ENCODE data around the gene REXO1.

REXO1 gene

DNA sequence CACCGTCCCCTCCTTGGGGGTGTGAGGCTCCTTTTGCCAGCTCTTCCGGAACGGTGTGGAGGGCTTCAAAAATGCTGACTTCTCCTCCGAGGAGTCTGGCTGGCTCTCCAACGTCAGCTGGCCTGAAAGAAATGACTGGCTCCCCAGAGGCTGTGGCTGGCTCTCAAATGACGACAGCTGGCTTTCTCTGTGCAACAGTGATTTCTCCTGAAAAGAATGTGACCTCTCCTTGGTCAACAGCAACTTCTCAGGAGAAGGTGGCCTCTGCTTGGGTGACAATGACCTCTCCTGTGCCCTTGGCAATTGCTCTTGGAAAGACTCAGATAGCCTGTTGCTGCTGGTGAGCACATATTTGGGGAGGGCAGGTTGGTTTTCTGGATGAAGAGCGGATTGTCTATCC is 65.8 kb downstream of the REXO1 start:
- Histone ChIP-seq H3K27ac (no peak overlapping the region), H3K9ac (no peak overlapping the region), H3K9me3 (ENCODE audit: control insufficient read depth, low read length) (no peaks in the 10 kb centered on the region), H2AFZ (no peak overlapping the region), H3K4me3 (ENCODE audit: low read depth, low read length) (no peak overlapping the region), H3K4me2 (ENCODE audit: low read length) (no peak overlapping the region), H3K36me3 (ENCODE audit: control insufficient read depth, insufficient read depth, low read length) (no peaks in the 10 kb centered on the region), H3K4me1 (no peaks in the 10 kb centered on the region), H3K27me3 (ENCODE audit: control insufficient read depth, insufficient read depth, low read length) (peaks cover 3% of the 10 kb centered on the region), H3K79me2 (no peaks in the 10 kb centered on the region)
- no peak for TF ChIP-seq CTCF (IDR thresholded peaks at IDR 0.05)

- Histone ChIP-seq H3K27me3 (ENCODE audit: control insufficient read depth, insufficient read depth, low read length) (peaks cover 11% of the 10 kb centered on the region), H3K4me1 (no peaks in the 10 kb centered on the region), H3K4me2 (ENCODE audit: low read length) (no peak overlapping the region), H3K27ac (no peak overlapping the region), H3K4me3 (ENCODE audit: low read depth, low read length) (no peak overlapping the region), H3K9me3 (ENCODE audit: control insufficient read depth, low read length) (no peaks in the 10 kb centered on the region), H2AFZ (no peak overlapping the region), H3K36me3 (ENCODE audit: control insufficient read depth, insufficient read depth, low read length) (no peaks in the 10 kb centered on the region), H3K9ac (no peak overlapping the region), H3K79me2 (no peaks in the 10 kb centered on the region)
- TF ChIP-seq CTCF (IDR thresholded peaks at IDR 0.05) = no peak
Observed at GRCh38 chr19:1780272-1780958, 67.9 kb downstream of the REXO1 start.

GRCh38 chr19:1779574-1779973 is 68.7 kb downstream of the REXO1 start:
- H3K27me3 ChIP-seq (ENCODE audit: control insufficient read depth, insufficient read depth, low read length) = peaks cover 14% of the 10 kb centered on the region
- no peaks in the 10 kb centered on the region for H3K79me2 ChIP-seq
- no peak overlapping the region for H3K27ac ChIP-seq
- H3K4me2 ChIP-seq (ENCODE audit: low read length) = no peak overlapping the region
- no peak overlapping the region for H2AFZ ChIP-seq
- H3K4me3 ChIP-seq (ENCODE audit: low read depth, low read length) = no peak overlapping the region
- TF ChIP-seq CTCF (IDR thresholded peaks at IDR 0.05) = no peak
- no peaks in the 10 kb centered on the region for H3K36me3 ChIP-seq (ENCODE audit: control insufficient read depth, insufficient read depth, low read length)
- no peaks in the 10 kb centered on the region for H3K4me1 ChIP-seq
- H3K9me3 ChIP-seq (ENCODE audit: control insufficient read depth, low read length) = no peaks in the 10 kb centered on the region
- no peak overlapping the region for H3K9ac ChIP-seq

DNA sequence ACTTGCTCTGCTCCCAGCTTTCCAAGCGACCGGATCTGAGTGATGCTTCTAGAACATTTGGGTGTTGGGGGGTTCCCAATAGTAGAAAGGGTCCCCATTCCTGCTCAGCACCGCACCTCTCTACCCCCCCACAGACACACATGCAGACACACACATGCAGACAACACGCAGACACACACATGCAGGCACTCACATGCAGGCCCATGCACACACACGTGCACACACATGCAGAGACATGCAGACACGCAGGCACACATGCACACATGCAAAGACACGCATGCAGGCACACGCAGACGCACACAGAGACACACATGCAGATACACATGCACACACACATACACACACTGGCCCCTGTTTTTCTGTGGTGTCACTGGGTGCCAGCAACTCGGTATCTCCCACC is 71.1 kb downstream of the REXO1 start:
- Histone ChIP-seq H3K4me1 (no peaks in the 10 kb centered on the region), H3K4me2 (ENCODE audit: low read length) (no peak overlapping the region), H3K27ac (no peak overlapping the region), H3K9ac (no peak overlapping the region), H3K27me3 (ENCODE audit: control insufficient read depth, insufficient read depth, low read length) (peaks cover 12% of the 10 kb centered on the region), H3K4me3 (ENCODE audit: low read depth, low read length) (no peak overlapping the region), H2AFZ (no peak overlapping the region), H3K79me2 (no peaks in the 10 kb centered on the region), H3K9me3 (ENCODE audit: control insufficient read depth, low read length) (no peaks in the 10 kb centered on the region), H3K36me3 (ENCODE audit: control insufficient read depth, insufficient read depth, low read length) (no peaks in the 10 kb centered on the region)
- no peak for TF ChIP-seq CTCF (IDR thresholded peaks at IDR 0.05)

DNA sequence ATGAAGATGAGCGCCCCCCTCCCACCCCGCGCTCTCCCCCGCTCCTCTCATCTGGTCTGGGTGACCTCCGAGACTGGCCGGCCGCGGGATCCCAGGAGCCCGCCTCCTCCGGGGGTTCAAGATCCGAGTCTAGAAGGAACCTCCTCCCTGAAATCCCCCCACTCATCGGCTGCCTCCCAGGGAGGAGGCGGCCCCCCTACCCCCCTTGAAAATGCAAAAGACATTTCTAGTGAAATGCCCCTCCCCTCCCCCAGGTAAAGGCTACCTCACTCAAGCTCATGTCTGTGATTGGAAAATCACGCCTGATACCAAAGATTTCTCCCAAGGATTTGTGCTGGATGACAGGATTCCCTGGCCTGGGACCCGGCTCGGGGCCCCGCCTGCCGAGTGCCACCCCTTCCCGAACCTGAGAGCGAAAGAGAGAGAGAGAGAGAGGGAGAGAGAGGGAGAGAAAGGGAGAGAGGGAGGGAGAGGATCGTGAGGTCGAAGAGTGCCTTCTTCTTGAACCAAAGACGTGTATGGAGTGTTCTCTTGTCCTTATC is 71.6 kb downstream of the REXO1 start:
- no peak overlapping the region for H2AFZ ChIP-seq
- no peaks in the 10 kb centered on the region for H3K4me1 ChIP-seq
- peaks cover 12% of the 10 kb centered on the region for H3K27me3 ChIP-seq (ENCODE audit: control insufficient read depth, insufficient read depth, low read length)
- H3K9ac ChIP-seq = no peak overlapping the region
- H3K4me3 ChIP-seq (ENCODE audit: low read depth, low read length) = no peak overlapping the region
- H3K27ac ChIP-seq = no peak overlapping the region
- H3K36me3 ChIP-seq (ENCODE audit: control insufficient read depth, insufficient read depth, low read length) = no peaks in the 10 kb centered on the region
- H3K79me2 ChIP-seq = no peaks in the 10 kb centered on the region
- H3K4me2 ChIP-seq (ENCODE audit: low read length) = no peak overlapping the region
- H3K9me3 ChIP-seq (ENCODE audit: control insufficient read depth, low read length) = no peaks in the 10 kb centered on the region
- no peak for TF ChIP-seq CTCF (IDR thresholded peaks at IDR 0.05)
